ENCODE measurements around the gene PHACTR3. TPM values are rescaled to one million over a fixed set of nuclear protein-coding genes. Genes with fewer than 3 reads are reported as not detected.

The PHACTR3 gene
- total RNA-seq, 2 experiments from 2014 or later: not detected

- H3K27ac Mint-ChIP-seq: no peak overlapping the region
- H3K4me3 Mint-ChIP-seq: no peak overlapping the region
- no peaks in the 10 kb centered on the region for H3K9me3 Mint-ChIP-seq
- ChIA-PET POLR2A (no interaction called here), CTCF (no interaction called here)
- peaks cover 3% of the 10 kb centered on the region for H3K4me1 Mint-ChIP-seq (ENCODE audit: low read depth)
- DNase-seq (no peak), ATAC-seq (no peak)
- no peaks in the 10 kb centered on the region for H3K36me3 Mint-ChIP-seq (ENCODE audit: low read depth)
- intact Hi-C loops (cut with micrococcal nuclease): no loop called here
- peaks cover 3% of the 10 kb centered on the region for H3K27me3 Mint-ChIP-seq
- TF ChIP-seq, protein P1, sequence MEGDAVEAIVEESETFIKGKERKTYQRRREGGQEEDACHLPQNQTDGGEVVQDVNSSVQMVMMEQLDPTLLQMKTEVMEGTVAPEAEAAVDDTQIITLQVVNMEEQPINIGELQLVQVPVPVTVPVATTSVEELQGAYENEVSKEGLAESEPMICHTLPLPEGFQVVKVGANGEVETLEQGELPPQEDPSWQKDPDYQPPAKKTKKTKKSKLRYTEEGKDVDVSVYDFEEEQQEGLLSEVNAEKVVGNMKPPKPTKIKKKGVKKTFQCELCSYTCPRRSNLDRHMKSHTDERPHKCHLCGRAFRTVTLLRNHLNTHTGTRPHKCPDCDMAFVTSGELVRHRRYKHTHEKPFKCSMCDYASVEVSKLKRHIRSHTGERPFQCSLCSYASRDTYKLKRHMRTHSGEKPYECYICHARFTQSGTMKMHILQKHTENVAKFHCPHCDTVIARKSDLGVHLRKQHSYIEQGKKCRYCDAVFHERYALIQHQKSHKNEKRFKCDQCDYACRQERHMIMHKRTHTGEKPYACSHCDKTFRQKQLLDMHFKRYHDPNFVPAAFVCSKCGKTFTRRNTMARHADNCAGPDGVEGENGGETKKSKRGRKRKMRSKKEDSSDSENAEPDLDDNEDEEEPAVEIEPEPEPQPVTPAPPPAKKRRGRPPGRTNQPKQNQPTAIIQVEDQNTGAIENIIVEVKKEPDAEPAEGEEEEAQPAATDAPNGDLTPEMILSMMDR (IDR thresholded peaks at IDR 0.05): no peak
These were observed 13.3 kb upstream of the PHACTR3 start for GRCh38 chr20:59591061-59591460.

- intact Hi-C loops (cut with micrococcal nuclease): loop anchor here (5.0 kb wide), 1 partner anchor 156 kb away; no protein-coding TSS in a partner anchor
- Mint-ChIP-seq H3K4me1 (ENCODE audit: low read depth) (no peaks in the 10 kb centered on the region), H3K9me3 (no peaks in the 10 kb centered on the region), H3K27ac (no peak overlapping the region), H3K36me3 (ENCODE audit: low read depth) (no peaks in the 10 kb centered on the region), H3K27me3 (peaks cover 9% of the 10 kb centered on the region), H3K4me3 (no peak overlapping the region)
- TF ChIP-seq, protein P1 (IDR thresholded peaks at IDR 0.05): no peak
- no peak for DNase-seq
- no peak for ATAC-seq
- ChIA-PET POLR2A (interaction anchor here (0.6 kb wide), 1 partner anchor 1128 kb away, joined by 3 read pairs; no protein-coding TSS in a partner anchor), CTCF (interaction anchor here (2.1 to 3.4 kb wide), 2 partner anchors 14 to 25 kb away, joined by 7 to 24 read pairs; no protein-coding TSS in a partner anchor)
These were observed 7.7 kb upstream of the PHACTR3 start for GRCh38 chr20:59596690-59597089.

GRCh38 chr20:59597240-59597639, 7.1 kb upstream of the PHACTR3 start:
- H3K27me3 Mint-ChIP-seq: peaks cover 15% of the 10 kb centered on the region
- ChIA-PET CTCF (interaction anchor here (0.9 to 3.4 kb wide), 6 partner anchors 9 to 251 kb away, joined by 3 to 24 read pairs (median 8); no protein-coding TSS in a partner anchor), POLR2A (no interaction called here)
- H3K4me3 Mint-ChIP-seq: no peak overlapping the region
- intact Hi-C loops (cut with micrococcal nuclease): loop anchor here (5.0 kb wide), 1 partner anchor 155 kb away; no protein-coding TSS in a partner anchor
- ATAC-seq: no peak
- TF ChIP-seq, protein P1 (IDR thresholded peaks at IDR 0.05): no peak
- no peaks in the 10 kb centered on the region for H3K36me3 Mint-ChIP-seq (ENCODE audit: low read depth)
- no peaks in the 10 kb centered on the region for H3K9me3 Mint-ChIP-seq
- no peaks in the 10 kb centered on the region for H3K4me1 Mint-ChIP-seq (ENCODE audit: low read depth)
- no peak for DNase-seq
- H3K27ac Mint-ChIP-seq: no peak overlapping the region

DNA sequence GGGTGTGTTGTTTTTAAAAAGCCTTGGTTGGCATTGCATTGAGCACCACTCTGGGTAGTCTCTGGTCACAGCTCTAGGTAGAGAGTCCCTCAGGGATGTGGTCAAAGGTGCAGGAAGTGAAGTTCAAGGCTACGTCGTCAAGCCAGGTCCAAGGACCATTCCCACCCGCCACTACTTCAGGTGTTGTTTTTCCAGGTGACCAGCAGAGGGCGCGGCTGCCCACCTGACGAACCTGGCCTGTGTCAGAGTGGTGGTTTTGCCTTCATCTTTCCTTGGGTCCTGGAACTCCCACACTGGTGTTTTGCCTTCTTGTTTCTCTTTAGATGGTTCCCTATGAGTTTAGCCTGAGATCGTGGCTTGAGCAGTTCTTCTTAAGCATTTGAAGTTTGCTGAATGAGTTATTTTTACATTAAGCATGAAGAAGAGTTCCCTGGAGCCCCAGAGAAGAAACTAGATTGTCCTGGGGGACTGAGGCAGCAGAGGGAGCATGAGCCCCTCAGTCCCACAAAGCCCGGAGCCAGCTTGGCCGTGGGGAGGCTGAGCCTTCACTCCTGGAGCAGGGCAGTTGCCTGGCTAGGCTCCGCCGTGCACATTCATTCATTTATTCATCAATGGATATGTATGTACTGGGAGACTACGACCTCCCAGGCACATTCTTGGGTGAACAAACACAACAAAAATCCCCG, 5.6 kb upstream of the PHACTR3 start:
- Mint-ChIP-seq H3K36me3 (ENCODE audit: low read depth) (no peaks in the 10 kb centered on the region), H3K9me3 (no peaks in the 10 kb centered on the region), H3K27ac (no peak overlapping the region), H3K4me3 (no peak overlapping the region), H3K4me1 (ENCODE audit: low read depth) (no peaks in the 10 kb centered on the region), H3K27me3 (peaks cover 26% of the 10 kb centered on the region)
- TF ChIP-seq, protein P1 (IDR thresholded peaks at IDR 0.05): peak; percentile 83
- ChIA-PET POLR2A (interaction anchor here (1.1 kb wide), 1 partner anchor 133 kb away, joined by 3 read pairs; no protein-coding TSS in a partner anchor), CTCF (interaction anchor here (0.6 to 3.4 kb wide), 15 partner anchors 8 to 250 kb away, joined by 3 to 24 read pairs (median 4); no protein-coding TSS in a partner anchor)
- ATAC-seq (peak; percentile 68), DNase-seq (peak; percentile 62)
- intact Hi-C loops (cut with micrococcal nuclease): loop anchor here (5.0 kb wide), 1 partner anchor 154 kb away; no protein-coding TSS in a partner anchor

DNA sequence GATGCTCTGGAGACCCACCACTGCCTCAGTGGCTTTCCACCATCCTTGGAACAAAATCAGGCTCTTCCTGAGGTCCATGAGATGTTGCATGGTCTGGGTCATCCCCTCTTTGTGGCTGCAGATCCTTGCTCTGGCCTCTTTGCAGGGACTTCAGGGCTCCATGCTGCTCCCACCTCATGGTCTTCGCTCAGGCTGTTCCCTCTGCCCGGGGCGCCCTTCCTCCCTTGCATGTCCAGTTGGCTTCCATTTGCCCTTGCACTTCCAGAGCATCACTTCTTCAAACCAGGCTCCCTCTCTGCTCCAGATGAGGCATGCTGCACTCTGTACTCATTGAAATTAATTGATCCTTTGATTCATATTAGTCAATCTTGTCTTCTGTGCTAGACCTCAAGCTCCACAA, 4.4 kb upstream of the PHACTR3 start:
- ChIA-PET POLR2A (no interaction called here), CTCF (interaction anchor here (1.0 to 2.8 kb wide), 4 partner anchors 9 to 249 kb away, joined by 3 to 18 read pairs (median 5); no protein-coding TSS in a partner anchor)
- H3K9me3 Mint-ChIP-seq: no peaks in the 10 kb centered on the region
- H3K36me3 Mint-ChIP-seq (ENCODE audit: low read depth): no peaks in the 10 kb centered on the region
- TF ChIP-seq, protein P1 (IDR thresholded peaks at IDR 0.05): no peak
- no peak for DNase-seq
- H3K27me3 Mint-ChIP-seq: peaks cover 27% of the 10 kb centered on the region
- H3K4me1 Mint-ChIP-seq (ENCODE audit: low read depth): no peaks in the 10 kb centered on the region
- no peak for ATAC-seq
- H3K27ac Mint-ChIP-seq: no peak overlapping the region
- no peak overlapping the region for H3K4me3 Mint-ChIP-seq
- intact Hi-C loops (cut with micrococcal nuclease): loop anchor here (5.0 kb wide), 1 partner anchor 152 kb away; no protein-coding TSS in a partner anchor

Measured in activated CD8-positive, alpha-beta T cell treated with anti-CD3 and anti-CD28 coated beads for 36 hours (primary cell).